ENCODE results near the gene ABCC10. TPM values are rescaled to one million over a fixed set of nuclear protein-coding genes. Genes with fewer than 3 reads are reported as not detected.
"Not testable (repeated sequence)": the region's sequence is repeated elsewhere in the genome, so short reads cannot be mapped to it uniquely, and the experiment has no call there.

Gene ABCC10
- total and polyA plus RNA-seq, 4 donors: 1.4 to 35.1 (median 25.0) TPM

DNA sequence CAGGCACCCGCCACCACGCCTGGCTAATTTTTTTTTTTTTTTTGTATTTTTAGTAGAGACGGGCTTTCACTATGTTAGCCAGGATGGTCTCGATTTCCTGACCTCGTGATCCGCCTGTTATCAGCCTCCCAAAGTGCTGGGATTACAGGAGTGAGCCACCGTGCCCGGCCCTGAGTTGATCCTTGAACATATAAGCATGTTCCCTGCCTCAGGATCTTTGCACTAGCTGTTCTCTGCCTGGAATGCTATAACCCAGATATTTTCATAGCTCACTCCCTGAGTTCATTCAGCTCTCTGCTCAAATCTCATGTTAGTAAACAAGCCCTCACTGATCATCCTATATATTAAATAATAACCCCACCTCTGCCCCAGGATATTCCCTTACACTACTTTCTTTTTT is 37.0 kb downstream of the ABCC10 start:
- Histone ChIP-seq H3K27ac (ENCODE audit: low read depth in 1 of 2, low read length in 2 of 2) (no peak overlapping the region), H3K27me3 (ENCODE audit: control insufficient read depth in 1 of 2, insufficient read depth in 2 of 2, low read length in 1 of 2) (no peaks in the 10 kb centered on the region), H3K9me3 (ENCODE audit: control insufficient read depth, low read length) (no peaks in the 10 kb centered on the region), H3K4me1 (ENCODE audit: control insufficient read depth in 1 of 2, insufficient read depth in 2 of 2, low read length in 2 of 2) (no peaks in the 10 kb centered on the region), H3K4me3 (ENCODE audit: low read length in 2 of 2) (no peak overlapping the region), H3K36me3 (ENCODE audit: control insufficient read depth in 1 of 2, insufficient read depth in 2 of 2, low read length in 1 of 2) (no peaks in the 10 kb centered on the region)
- 79 to 81% methylated on average over 8 of the region's 8 CpGs for WGBS, 2 donors
- DNase-seq (no peak), ATAC-seq (ENCODE audit: low FRiP score) (no peak)
- intact Hi-C loops (cut with DNase I): no loop called here

DNA sequence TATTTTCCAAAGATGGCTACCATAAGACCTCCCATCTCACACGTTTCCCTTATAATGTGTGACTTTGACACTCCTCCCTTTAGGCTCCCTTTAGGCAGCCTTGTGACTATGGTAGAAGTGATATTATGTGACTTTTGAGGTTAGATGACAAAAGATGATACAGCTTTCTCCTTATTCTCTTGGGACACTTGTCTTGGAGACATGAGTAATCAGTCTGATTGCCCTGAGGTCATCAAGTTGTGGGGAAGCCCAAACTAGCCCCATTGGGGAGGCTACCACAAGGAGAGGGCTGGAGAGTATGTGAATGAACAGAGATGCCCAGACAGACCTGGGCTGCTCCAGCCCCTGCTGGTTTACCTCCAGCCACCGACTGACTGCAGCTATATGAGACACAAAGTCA is 38.6 kb downstream of the ABCC10 start:
- Histone ChIP-seq H3K27me3 (ENCODE audit: control insufficient read depth in 1 of 2, insufficient read depth in 2 of 2, low read length in 1 of 2) (no peaks in the 10 kb centered on the region), H3K4me3 (ENCODE audit: low read length in 2 of 2) (no peak overlapping the region), H3K9me3 (ENCODE audit: control insufficient read depth, low read length) (no peaks in the 10 kb centered on the region), H3K27ac (ENCODE audit: low read depth in 1 of 2, low read length in 2 of 2) (no peak overlapping the region), H3K4me1 (ENCODE audit: control insufficient read depth in 1 of 2, insufficient read depth in 2 of 2, low read length in 2 of 2) (no peaks in the 10 kb centered on the region), H3K36me3 (ENCODE audit: control insufficient read depth in 1 of 2, insufficient read depth in 2 of 2, low read length in 1 of 2) (no peaks in the 10 kb centered on the region)
- DNase-seq: no peak
- intact Hi-C loops (cut with DNase I): no loop called here
- WGBS, 2 donors: 62 to 63% methylated on average over 2 of the region's 2 CpGs
- ATAC-seq (ENCODE audit: low FRiP score): no peak

DNA sequence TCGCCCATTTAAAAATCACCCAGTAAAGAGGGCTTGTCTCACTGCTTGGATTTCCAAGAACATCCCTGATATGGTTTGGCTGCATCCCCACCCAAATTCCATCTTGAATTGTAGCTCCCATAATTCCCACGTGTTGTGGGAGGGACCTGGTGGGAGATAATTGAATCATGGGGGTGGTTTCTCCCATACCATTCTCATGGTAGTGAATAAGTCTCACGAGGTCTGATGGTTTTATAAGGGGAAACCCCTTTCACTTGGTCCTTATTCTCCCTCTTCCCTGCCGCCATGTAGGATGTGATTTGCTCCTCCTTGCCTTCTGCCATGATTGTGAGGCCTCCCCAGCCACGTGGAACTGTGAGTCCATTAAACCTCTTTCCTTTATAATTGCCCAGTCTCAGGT is 39.9 kb downstream of the ABCC10 start:
- DNase-seq; H3K27me3 ChIP-seq (ENCODE audit: control insufficient read depth in 1 of 2, insufficient read depth in 2 of 2, low read length in 1 of 2); H3K4me3 ChIP-seq (ENCODE audit: low read length in 2 of 2); H3K36me3 ChIP-seq (ENCODE audit: control insufficient read depth in 1 of 2, insufficient read depth in 2 of 2, low read length in 1 of 2); H3K9me3 ChIP-seq (ENCODE audit: control insufficient read depth, low read length); intact Hi-C loops (cut with DNase I); ATAC-seq (ENCODE audit: low FRiP score); H3K27ac ChIP-seq (ENCODE audit: low read depth in 1 of 2, low read length in 2 of 2); H3K4me1 ChIP-seq (ENCODE audit: control insufficient read depth in 1 of 2, insufficient read depth in 2 of 2, low read length in 2 of 2): not testable (repeated sequence)
- 68% methylated on average over 5 of the region's 5 CpGs for WGBS, 2 donors

DNA sequence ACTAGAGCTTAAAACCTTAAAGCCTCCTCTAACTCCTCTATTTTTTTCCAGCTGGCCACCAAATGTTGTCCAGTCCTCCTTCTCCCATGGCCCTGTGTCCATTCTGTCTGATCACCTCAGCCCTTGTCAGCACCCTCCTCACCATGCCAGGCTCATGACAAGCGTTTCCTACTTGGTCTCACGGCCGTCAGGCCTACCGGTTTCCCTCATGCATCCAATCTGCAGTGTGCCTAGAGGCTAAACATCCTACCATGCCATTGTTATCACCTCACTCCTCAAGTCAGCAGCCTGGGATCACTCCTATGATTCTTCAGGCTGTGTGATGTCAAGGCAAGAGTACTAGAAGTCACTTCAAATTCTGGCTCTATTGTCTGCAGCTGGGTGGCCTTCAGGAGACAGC is 40.4 kb downstream of the ABCC10 start:
- Histone ChIP-seq H3K9me3 (ENCODE audit: control insufficient read depth, low read length) (no peaks in the 10 kb centered on the region), H3K27ac (ENCODE audit: low read depth in 1 of 2, low read length in 2 of 2) (no peak overlapping the region), H3K4me3 (ENCODE audit: low read length in 2 of 2) (no peak overlapping the region), H3K4me1 (ENCODE audit: control insufficient read depth in 1 of 2, insufficient read depth in 2 of 2, low read length in 2 of 2) (no peaks in the 10 kb centered on the region), H3K36me3 (ENCODE audit: control insufficient read depth in 1 of 2, insufficient read depth in 2 of 2, low read length in 1 of 2) (no peaks in the 10 kb centered on the region), H3K27me3 (ENCODE audit: control insufficient read depth in 1 of 2, insufficient read depth in 2 of 2, low read length in 1 of 2) (no peaks in the 10 kb centered on the region)
- WGBS, 2 donors: 69 to 72% methylated on average over 4 of the region's 4 CpGs
- no peak for ATAC-seq (ENCODE audit: low FRiP score)
- intact Hi-C loops (cut with DNase I): no loop called here
- DNase-seq: no peak

DNA sequence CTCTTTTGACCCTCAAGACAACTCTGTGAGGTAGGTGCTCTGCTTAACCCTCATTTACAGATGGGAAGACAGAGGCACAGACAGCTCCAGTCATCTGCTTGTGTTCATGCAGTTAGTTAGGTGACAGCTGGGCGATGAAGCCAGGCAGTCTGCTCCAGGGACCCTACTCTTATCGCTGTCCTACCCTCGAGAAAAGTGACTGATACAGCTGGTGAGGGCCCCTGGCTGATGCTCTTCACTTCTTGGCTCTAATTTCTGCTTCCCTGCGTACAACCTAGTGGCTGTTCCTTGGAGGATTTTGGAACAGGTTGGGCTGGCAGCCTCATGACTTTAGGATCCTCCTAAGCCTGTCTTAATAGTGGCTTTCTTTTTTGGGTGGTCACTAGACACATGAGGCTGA is 40.9 kb downstream of the ABCC10 start:
- Histone ChIP-seq H3K27ac (ENCODE audit: low read depth in 1 of 2, low read length in 2 of 2) (no peak overlapping the region), H3K27me3 (ENCODE audit: control insufficient read depth in 1 of 2, insufficient read depth in 2 of 2, low read length in 1 of 2) (no peaks in the 10 kb centered on the region), H3K4me1 (ENCODE audit: control insufficient read depth in 1 of 2, insufficient read depth in 2 of 2, low read length in 2 of 2) (no peaks in the 10 kb centered on the region), H3K9me3 (ENCODE audit: control insufficient read depth, low read length) (no peaks in the 10 kb centered on the region), H3K4me3 (ENCODE audit: low read length in 2 of 2) (no peak overlapping the region), H3K36me3 (ENCODE audit: control insufficient read depth in 1 of 2, insufficient read depth in 2 of 2, low read length in 1 of 2) (no peaks in the 10 kb centered on the region)
- no peak for ATAC-seq (ENCODE audit: low FRiP score)
- intact Hi-C loops (cut with DNase I): no loop called here
- 80 to 83% methylated on average over 4 of the region's 4 CpGs for WGBS, 2 donors
- DNase-seq: no peak

DNA sequence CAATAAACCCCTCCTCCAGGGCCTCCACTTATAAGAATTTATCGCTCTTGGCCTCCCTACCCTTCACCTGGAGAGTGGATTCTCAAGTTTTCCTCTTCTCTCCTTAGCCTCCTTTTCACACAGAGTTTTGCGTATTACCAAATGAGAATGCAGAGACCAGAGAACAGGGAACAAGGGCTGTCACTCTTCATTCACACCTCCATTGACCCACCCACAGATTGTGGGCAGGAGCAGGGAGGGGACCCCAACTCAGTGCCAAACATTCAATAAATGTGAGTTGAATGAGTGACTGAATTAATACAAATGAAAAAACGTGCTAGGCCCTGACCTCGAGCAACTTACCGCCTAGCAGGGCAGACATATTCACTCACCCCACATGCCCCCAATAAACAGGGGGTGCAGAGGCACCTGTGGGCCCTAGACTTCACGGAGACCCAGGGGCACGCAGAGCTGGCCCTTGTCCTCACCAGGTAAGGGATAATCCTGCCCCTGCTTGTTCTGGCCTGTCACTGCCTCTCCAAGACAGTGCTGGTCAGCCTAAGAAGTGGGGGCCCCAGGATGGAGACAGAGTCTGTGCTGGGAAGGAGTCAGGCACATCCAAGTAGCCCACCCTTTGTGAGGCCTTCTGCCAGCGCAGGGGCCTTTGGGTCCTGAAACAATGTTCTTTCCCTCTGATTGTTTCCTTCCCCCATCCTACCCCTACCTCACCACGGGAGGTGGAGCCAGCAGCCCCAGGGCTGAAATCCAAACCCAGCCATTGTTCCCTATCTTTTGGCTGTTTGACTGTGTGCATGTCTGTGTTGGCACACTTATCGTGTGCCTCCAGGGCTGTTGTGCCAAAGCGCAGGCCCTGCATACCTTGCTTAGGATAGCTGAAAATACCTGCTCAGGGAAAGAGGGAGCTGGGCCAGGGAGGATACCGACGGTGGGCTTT is 41.7 kb downstream of the ABCC10 start:
- Histone ChIP-seq H3K4me1 (ENCODE audit: control insufficient read depth in 1 of 2, insufficient read depth in 2 of 2, low read length in 2 of 2) (no peaks in the 10 kb centered on the region), H3K9me3 (ENCODE audit: control insufficient read depth, low read length) (no peaks in the 10 kb centered on the region), H3K4me3 (ENCODE audit: low read length in 2 of 2) (no peak overlapping the region), H3K36me3 (ENCODE audit: control insufficient read depth in 1 of 2, insufficient read depth in 2 of 2, low read length in 1 of 2) (no peaks in the 10 kb centered on the region), H3K27ac (ENCODE audit: low read depth in 1 of 2, low read length in 2 of 2) (no peak overlapping the region), H3K27me3 (ENCODE audit: control insufficient read depth in 1 of 2, insufficient read depth in 2 of 2, low read length in 1 of 2) (no peaks in the 10 kb centered on the region)
- DNase-seq (no peak), ATAC-seq (ENCODE audit: low FRiP score) (peak; percentile 26)
- 68 to 71% methylated on average over 13 of the region's 13 CpGs for WGBS, 2 donors
- intact Hi-C loops (cut with DNase I): no loop called here

DNA sequence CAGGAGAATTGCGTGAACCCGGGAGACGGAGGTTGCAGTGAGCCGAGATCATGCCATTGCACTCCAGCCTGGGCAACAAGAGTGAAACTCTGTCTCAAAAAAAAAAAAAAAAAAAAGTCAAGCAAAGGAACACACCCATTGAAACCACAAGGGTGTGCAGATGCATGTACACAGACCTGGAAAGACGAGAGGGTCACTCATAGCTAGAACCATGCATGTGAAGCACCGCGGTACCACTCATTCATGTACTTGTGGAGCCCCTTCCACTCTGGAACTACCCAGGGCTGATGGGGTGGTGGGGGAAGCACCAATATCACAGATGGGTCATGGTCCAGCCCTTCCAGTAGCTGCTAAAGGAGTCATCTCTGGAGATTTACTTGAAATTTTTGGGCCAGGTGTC is 42.6 kb downstream of the ABCC10 start:
- WGBS, 2 donors: 88 to 94% methylated on average over 7 of the region's 7 CpGs
- intact Hi-C loops (cut with DNase I): no loop called here
- no peak for DNase-seq

DNA sequence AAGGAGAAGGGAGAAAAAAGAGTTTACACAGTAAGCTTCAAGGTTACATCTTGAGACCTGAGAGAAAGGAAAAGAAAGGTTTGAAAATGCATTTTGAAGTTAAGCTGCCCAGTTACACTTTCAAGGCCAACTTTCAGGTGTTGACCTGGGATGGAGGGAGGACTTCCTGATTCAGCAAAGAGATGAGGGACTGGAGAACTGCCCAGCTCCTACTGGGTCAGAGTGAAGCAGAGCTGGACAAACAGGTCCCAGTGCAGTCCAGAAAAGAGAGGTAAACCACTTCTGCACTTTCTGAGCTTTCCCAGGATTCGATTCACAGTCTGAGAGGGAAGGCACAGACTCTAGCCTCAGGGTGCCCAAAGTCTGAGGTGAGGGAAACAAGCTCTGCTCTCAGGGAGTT is 44.1 kb downstream of the ABCC10 start:
- Histone ChIP-seq H3K36me3 (ENCODE audit: control insufficient read depth in 1 of 2, insufficient read depth in 2 of 2, low read length in 1 of 2) (no peaks in the 10 kb centered on the region), H3K4me3 (ENCODE audit: low read length in 2 of 2) (no peak overlapping the region), H3K27me3 (ENCODE audit: control insufficient read depth in 1 of 2, insufficient read depth in 2 of 2, low read length in 1 of 2) (no peaks in the 10 kb centered on the region), H3K4me1 (ENCODE audit: control insufficient read depth in 1 of 2, insufficient read depth in 2 of 2, low read length in 2 of 2) (no peaks in the 10 kb centered on the region), H3K27ac (ENCODE audit: low read depth in 1 of 2, low read length in 2 of 2) (no peak overlapping the region), H3K9me3 (ENCODE audit: control insufficient read depth, low read length) (no peaks in the 10 kb centered on the region)
- WGBS, 2 donors: 70 to 81% methylated on average over 1 of the region's 1 CpG
- no peak for DNase-seq
- no peak for ATAC-seq (ENCODE audit: low FRiP score)
- intact Hi-C loops (cut with DNase I): no loop called here

More for the DNA sequence above, 42.6 kb downstream of the ABCC10 start:
- H3K4me1 ChIP-seq (ENCODE audit: control insufficient read depth in 1 of 2, insufficient read depth in 2 of 2, low read length in 2 of 2): no peaks in the 10 kb centered on the region
- H3K36me3 ChIP-seq (ENCODE audit: control insufficient read depth in 1 of 2, insufficient read depth in 2 of 2, low read length in 1 of 2): no peaks in the 10 kb centered on the region
- no peaks in the 10 kb centered on the region for H3K9me3 ChIP-seq (ENCODE audit: control insufficient read depth, low read length)
- no peak overlapping the region for H3K27ac ChIP-seq (ENCODE audit: low read depth in 1 of 2, low read length in 2 of 2)
- H3K4me3 ChIP-seq (ENCODE audit: low read length in 2 of 2): no peak overlapping the region
- H3K27me3 ChIP-seq (ENCODE audit: control insufficient read depth in 1 of 2, insufficient read depth in 2 of 2, low read length in 1 of 2): no peaks in the 10 kb centered on the region
- no peak for ATAC-seq (ENCODE audit: low FRiP score)

DNA sequence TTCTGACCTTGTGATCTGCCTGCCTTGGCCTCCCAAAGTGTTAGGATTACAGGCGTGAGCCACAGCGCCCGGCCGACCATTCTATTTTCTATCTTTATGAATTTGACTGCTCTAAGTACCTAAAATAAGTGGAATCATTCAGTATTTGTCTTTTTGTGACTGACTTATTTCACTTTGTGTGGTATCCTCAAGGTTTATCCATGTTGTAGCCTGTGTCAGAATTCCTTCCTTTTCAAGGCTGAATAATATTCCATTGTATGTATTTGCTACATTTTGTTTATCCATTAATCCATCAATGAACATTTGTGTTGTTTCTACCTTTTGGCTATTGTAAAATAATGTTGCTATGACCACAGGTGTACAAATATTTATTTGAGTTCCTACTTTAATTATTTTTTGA is 45.2 kb downstream of the ABCC10 start:
- H3K36me3 ChIP-seq (ENCODE audit: control insufficient read depth in 1 of 2, insufficient read depth in 2 of 2, low read length in 1 of 2): no peaks in the 10 kb centered on the region
- no peaks in the 10 kb centered on the region for H3K27me3 ChIP-seq (ENCODE audit: control insufficient read depth in 1 of 2, insufficient read depth in 2 of 2, low read length in 1 of 2)
- WGBS, 2 donors: 94 to 98% methylated on average over 4 of the region's 4 CpGs
- intact Hi-C loops (cut with DNase I): no loop called here
- DNase-seq (no peak), ATAC-seq (ENCODE audit: low FRiP score) (no peak)
- no peaks in the 10 kb centered on the region for H3K4me1 ChIP-seq (ENCODE audit: control insufficient read depth in 1 of 2, insufficient read depth in 2 of 2, low read length in 2 of 2)
- H3K4me3 ChIP-seq (ENCODE audit: low read length in 2 of 2): no peak overlapping the region
- H3K27ac ChIP-seq (ENCODE audit: low read depth in 1 of 2, low read length in 2 of 2): no peak overlapping the region
- no peaks in the 10 kb centered on the region for H3K9me3 ChIP-seq (ENCODE audit: control insufficient read depth, low read length)

All from aorta (tissue), 5 donors.